NAMALWA (cell line): ENCODE results near the gene TRAF3IP1.
"Not testable (repeated sequence)": the region's sequence is repeated elsewhere in the genome, so short reads cannot be mapped to it uniquely, and the experiment has no call there.

Experiments
- DNase-seq: peaks from one replicate; pipeline ENCODE4 v3.0.0-alpha.2; 2015; ENCODE audit warnings: low spot score

TRAF3IP1 gene

DNA sequence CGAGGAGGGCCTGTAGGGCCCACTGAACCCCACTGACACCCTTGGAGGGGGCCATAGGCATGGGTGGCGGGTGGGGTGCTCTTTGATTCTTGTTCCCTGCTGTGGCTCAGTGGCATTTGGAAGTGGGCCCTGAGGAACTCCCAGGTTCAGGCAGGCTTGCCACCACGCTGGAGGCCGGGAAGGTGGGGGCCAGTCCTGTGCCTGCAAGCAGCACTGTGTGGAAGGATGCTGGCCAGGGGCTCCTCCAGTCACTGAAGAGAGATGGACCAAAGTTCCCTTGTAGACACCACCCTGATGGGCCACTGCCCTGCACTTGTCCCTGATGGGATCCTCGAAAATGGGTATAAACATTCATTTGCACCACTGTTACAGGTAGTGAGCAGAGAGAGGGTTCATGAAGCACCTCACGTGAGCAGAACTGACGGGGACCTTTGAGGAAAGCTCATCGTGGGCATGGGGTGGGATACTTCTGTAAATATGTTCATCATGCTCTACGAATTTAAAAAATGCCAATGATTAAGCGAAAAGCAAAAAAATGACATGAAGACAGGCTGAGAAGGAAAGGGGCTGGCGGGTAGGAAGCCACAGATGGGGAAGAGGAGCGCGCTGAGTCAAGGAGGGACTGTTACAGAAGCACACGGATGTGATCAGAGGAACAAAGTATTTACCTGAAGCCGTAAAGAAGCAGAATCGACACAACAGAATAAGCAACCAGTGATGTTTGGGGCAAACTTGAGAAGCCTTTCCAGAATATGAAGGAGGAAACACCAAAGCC, 61.2 kb downstream of the TRAF3IP1 start:
- DNase-seq = no peak

DNA sequence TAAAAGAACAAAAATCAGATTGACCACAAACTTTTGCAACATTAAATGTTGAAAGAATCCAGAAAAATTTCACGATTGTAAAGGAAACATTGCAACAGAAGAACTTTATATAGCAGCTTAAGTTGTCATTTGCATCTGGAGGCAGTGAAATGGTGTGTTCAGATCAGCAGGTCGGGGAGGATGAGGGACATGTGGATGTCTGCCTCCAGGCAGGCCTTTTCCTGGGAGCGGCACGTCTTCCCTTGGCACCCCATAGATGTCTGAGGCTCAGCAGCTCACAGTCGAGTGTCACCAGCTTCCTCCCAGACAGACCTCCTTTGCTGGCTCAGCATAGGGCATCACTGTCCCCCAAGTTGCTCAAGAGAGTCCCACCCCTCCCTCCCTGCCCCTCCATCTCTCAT, 62.1 kb downstream of the TRAF3IP1 start:
- no peak for DNase-seq

DNA sequence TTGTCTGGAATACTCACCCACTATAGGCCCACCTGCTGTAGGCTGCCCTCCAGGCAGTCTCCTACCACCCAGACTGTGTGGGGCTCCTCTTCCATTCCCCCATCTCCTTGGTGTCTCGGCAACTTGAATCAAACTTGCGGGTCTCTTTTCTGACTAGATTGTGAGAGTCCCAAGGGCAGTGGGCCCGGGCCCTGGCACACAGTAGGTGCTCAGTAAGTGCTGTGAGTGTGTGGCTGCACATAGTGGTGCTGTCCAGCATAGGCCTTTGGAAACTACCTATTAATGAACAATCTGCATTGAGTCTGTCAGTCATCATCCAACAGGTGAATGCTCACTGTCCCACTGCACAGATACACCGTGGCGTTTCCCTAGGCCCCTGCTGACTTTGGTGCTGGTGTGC, 62.8 kb downstream of the TRAF3IP1 start:
- DNase-seq = no peak

DNA sequence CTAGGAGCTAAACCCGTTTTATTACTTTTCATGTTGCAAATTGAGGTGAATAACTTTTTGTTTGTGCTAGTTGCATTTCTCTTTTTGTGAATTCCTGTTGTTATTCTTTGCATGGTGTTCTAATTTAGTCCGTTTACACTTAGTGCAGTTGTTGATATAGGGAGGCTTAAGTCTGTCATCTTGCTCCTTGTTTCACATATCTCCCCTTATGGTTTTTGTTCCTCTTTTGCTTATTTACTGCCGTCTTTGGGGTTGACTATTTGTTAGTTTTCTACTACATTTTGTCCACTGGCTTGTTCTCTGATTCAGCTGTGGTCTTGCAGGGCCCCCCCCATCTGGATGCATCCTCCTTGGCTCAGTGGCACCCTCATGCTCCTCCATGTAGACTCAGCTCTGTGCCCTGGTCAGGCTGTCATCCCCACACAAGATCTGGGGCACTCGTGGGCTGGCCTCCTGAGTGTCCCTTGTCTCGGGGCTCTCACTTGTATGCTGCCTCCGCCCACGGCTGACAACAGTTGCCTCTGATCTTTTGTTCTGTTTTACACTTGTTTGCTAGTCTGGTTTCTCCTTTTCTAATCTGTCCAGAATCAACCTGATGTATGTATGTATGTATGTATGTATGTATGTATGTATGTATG, 63.5 kb downstream of the TRAF3IP1 start:
- DNase-seq = no peak

DNA sequence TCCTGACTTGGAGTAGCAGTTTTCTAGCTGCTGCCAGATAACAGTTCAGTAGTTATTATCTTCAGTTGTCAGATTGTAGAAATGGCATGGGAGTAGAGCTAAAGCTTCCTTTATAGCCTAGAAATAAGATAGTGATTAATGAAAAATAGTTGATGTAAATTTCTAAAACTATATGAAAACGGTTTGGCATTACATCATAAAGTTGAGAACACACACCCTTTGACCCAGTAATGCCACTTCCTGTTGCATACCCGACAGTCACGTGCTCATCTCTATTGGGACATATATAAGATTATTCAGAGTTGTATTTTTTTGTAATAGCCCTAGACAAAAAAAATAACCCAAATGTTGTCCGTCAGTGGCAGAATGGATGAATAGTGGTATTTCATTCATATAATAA, 67.0 kb downstream of the TRAF3IP1 start:
- no peak for DNase-seq

DNA sequence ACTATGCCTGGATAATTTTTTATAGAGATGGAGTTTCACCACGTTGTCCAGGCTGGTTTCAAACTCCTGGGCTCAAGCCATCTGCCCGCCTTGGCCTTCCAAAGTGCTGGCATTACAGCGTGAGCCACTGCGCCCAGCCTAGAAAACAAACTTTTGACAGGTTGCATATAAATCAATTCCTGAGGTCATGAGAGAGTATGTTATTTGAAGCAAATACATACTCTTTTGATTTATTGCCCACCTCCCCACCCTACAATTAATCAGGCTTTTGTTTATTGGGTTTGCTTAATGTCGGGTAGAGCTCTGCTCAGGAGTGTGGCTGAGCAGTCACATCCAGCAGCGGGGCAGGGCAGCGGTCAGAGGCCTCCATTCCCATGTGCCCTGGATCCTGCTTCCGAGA, 68.5 kb downstream of the TRAF3IP1 start:
- no peak for DNase-seq

DNA sequence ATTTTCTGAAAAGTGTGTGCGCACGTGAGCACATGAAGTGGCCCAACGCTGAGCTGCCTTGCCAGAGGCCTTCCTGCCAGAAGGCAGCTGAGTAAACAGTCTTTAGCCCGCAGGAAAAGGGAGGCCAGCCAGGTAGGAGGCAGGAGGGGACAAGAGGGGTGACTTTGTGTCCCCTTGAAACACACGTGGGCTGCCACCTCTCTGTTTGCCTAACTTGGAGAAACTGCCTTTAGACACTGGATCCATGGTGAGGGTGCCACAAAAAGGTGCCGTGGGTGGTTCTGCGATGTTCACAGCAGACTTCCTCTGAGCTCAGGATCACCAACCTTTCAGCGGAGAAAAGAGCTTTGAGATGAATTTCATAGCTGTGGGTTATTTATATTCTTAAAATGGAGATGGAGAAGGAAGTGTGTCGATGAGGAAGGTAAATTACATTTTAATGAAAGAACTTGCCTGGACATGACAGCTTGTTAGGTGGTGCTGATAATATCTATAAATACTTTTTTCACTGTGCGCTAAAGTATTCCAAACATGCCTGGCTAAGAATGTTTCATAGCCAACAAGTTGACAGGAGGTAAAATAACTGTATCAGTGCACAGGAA, 69.8 kb downstream of the TRAF3IP1 start:
- DNase-seq = no peak

DNA sequence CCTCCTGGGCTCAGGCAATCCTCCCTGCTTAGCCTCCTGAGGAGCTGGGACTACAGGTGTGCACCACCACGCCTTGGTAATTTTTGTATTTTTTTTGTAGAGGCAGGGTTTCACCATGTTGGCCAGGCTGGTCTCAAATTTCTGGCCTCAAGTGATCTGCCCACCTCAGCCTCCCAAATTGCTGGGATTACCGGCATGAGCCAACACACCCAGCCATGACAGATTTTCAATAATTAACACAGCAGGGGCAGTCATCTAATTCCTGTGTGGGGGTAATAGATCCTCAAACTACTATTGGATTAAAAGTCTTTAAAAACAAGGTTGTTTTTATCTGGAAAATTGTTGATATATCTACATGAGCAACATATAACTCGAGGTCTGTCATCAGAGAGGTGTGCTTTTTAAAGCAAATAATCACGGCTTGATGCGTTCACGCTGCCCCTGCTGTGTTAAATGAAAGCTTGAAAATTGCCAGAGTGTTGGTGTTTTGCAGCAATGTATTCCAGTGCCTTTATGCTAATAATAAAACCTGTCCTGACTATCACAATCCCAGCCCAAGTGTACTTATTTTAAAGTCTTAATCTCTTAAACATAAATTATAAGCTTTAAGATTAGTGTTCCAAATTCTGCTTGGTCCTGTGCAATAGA, 70.8 kb downstream of the TRAF3IP1 start:
- no peak for DNase-seq

DNA sequence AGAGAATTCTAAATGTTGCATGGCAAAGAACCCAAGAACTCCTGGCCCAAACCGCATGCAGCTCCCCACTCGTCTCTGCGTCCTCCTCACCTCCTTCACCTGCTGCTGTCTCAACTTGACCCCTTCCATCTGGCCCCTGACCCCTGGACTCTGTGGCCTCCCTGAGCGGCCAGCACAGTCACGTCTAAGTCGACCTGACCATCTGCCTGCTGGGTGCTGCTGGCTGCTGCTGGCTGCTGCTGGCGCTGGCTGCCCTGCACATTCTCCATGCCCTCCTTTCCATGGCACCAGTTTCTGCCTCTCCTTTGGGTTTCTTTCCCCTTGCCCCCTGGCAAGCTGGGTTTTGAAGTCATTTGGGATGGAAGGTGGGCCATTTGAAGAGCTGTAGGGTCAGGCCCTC, 76.3 kb downstream of the TRAF3IP1 start:
- no peak for DNase-seq

DNA sequence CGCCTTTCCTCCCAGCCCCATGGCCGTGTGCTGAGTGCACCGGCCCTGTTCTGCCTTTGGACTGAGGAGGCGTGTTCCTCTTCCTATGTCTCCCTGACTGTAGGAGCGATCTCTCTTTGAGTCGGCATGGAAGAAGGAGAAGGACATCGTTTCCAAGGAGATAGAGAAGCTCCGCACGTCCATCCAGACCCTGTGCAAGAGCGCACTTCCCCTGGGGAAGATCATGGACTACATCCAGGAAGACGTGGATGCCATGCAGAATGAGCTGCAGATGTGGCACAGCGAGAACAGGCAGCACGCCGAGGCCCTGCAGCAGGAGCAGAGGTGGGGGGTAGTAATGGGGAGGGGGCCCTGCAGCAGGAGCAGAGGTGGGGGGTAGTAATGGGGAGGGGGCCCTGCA, 77.0 kb downstream of the TRAF3IP1 start:
- DNase-seq = no peak

DNA sequence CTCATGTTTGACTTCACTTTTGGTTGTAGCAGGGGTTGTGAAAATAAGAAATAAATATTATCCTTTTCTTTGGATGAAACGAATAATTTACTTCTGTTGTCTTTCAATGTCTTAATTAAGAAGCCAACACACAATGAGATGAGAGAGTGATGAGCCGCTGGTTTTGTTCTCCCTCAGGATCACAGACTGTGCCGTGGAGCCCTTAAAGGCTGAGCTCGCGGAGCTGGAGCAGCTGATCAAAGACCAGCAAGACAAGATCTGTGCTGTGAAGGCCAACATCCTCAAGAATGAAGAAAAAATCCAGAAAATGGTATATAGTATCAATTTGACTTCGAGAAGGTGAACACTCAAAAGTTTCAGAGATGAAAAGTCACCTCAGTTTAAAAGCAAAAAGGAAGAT, 78.3 kb downstream of the TRAF3IP1 start:
- no peak for DNase-seq

DNA sequence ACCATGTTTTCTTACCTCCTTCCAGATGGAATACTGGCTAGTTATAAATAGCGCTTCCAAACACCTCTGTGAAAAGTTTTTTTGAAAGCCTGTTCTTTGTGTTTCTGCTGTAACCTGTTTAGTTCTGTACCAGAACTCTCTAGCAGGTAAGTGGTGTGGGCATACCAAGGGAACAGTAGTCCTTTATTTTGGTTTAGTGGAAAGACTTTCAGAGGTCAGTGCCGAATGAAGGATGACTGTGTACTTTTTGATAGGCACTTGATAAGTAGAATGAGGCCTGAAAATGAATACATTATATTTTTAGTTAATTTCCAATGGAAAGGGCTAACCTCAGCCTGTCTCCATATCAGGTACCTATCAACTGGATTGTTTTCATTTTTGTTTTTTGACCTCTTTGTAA, 78.8 kb downstream of the TRAF3IP1 start:
- DNase-seq = no peak

DNA sequence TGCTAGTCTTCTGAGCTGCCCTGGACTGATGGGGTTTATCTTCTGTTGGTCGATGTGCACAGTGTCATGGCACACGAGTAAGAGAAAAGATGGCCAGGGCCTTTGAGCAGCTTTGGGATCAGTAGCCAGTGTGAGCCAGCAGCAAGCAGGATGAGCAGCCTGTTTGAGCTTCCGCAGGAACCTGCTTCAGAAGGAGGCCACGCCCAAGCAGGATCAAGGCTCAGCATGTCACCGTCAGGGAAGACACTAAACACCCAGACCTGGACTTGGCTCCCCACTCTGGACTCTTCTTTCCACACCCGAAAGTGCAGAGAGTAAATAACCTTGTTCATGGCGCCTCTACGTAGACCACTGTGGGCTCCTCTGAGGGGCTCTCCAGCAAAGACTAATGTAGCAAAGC, 81.2 kb downstream of the TRAF3IP1 start:
- DNase-seq = no peak

DNA sequence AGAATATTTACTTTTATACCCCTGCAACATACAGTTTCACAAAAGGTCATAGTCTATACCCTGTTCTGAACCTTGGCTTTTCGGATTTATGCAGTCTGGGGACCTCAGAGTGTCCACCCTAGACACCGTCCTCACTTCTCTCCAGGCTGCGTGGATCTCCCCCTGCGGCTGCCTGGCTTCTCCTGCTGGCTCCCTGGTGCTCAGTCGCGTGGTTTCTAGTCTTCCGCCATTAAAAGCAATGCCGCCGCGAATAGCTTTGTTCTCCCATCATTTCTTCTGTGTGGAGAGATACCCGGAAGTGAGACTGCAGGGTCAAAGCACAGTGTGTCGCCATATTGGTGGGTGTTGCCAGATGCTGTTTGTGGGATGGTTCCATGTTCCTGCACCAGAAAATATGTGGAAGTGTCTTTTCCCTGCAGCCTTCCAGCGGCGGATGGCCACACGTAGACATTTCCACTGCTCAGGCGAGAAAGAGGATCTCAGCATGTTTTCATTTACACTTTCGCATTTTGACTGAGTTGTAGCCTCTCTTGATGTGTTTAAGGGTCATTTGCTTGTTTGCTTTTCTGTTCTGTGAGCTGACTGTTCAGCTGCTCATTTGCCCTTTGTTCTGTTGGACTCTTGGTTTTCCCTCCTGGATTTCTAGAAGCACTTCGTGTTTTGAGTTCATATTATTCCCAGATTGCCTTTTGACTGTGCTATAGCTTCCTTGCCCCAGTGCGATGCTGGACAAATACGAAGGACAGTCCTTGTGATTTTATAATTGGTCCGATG, 83.5 kb downstream of the TRAF3IP1 start:
- DNase-seq = no peak

DNA sequence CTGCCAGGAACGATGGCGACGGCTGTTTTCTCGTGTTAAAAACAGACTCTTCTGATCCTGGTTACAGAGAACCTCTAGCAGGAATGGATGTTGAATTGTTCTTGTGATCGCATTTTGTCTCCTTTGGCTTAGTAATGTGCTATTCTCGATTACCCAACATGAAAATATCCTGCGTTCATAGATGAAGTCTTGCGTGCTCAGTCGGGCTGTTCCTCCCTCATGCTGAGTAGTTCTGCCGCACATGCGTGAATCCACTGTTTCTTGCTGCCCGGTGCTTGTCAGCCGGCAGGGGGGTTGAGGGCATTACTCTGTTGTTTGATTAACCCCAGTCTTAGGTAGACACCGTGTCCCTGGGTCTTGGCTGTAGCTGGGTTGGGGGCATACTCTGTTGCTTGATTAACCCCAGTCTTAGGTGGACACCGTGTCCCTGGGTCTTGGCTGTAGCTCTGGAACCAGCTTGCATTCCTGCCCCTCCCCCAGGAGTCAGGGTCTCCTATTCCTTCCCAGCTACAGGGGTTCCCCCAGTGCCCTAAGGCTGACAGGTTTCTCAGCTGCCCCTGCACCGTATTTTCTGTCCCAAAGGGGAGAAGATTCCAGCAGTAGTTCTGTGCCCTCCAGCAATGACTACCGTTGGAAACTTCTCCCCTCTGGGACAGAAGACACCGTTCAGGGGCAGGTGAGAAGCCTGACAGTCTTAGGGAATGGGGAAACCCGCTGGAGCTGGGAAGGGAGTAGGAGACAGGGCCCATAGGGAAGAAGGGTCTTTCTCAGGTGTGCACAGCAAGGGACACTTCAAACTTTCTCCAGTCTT, 84.3 kb downstream of the TRAF3IP1 start:
- no peak for DNase-seq

DNA sequence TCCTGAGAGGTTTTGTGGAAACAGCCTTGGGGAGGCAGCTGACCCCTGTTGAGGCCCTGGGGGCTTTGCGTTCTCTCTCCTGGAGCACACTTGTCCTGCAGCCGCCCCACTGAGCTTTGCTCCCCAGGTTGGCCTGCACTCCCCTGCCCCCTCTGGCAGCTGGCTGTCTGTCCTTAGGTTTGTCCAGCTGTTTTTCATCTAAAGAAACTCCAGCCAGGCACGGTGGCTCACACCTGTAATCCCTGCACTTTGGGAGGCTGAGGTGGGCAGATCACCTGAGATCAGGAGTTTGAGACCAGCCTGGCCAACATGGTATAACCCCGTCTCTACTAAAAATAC, 84.9 kb downstream of the TRAF3IP1 start:
- DNase-seq = not testable (repeated sequence)

DNA sequence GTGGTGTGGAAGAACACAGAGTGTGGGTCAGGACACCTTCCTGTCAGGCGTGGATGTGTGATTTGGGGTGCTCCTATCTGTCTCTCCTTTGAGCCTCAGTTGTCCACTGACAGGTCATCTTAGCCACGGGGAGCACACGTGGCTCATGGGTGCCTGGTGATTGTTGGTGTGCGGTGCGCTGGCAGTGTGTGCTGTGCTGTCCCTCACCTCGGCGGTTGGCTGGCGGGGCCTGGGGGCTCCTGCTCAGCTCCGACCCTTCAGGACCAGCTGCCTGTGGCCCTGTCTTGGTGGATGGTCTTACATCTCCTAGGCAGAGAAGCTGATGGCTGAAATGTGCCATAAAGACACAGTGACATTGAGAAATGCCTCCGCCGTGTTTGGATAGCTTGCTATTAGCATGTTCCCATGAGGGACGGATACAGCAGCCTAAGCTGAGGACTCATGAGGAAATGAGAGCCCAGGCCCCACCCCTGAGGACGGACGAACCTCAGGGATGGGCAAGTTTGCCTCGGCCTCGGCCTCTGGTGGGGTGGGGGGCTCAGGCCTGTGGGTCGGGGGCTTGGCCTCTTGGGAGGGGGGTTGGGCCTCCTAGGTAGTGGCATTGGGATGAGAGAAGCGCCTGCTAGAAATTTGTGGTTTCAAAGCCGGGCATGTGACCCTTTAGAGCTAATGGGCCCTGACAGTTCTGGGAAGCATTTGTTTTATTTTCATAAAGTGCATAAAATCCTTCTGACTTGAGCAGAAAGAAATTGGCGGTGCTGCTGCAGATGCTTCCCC, 86.1 kb downstream of the TRAF3IP1 start:
- no peak for DNase-seq

DNA sequence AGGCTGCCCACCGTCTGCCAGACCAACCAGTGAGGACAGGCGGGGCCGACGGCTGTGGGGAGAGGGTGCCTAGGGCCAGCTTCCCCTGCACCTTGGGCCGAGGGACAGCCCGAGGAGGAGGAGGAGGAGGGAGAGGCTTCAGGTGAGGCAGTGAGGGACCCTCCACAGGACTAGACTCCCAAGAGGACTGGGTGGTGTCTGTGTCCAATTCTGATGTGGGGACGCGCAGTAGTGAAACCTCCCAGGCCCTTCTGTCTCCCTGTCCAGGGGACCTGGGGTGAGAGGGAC, 86.6 kb downstream of the TRAF3IP1 start:
- no peak for DNase-seq

DNA sequence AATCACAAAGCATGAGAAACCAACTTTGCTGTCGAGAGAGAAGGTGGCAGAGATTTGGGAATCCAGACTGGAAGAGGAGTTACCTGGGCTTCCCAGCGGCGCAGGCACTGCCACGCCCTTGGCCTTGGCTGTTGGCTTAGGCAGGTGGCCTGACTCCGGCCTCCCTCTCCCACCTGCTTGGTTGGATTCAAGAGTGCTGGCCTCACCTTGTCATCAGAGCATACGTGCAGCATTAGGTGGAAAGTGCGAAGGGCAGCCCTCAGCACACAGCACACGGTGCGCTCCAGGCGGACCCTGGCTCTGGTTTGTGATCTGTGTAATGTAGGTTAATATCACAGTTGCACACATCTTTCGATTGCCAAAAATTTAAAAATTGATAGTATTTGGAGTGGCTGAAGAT, 87.2 kb downstream of the TRAF3IP1 start:
- no peak for DNase-seq

DNA sequence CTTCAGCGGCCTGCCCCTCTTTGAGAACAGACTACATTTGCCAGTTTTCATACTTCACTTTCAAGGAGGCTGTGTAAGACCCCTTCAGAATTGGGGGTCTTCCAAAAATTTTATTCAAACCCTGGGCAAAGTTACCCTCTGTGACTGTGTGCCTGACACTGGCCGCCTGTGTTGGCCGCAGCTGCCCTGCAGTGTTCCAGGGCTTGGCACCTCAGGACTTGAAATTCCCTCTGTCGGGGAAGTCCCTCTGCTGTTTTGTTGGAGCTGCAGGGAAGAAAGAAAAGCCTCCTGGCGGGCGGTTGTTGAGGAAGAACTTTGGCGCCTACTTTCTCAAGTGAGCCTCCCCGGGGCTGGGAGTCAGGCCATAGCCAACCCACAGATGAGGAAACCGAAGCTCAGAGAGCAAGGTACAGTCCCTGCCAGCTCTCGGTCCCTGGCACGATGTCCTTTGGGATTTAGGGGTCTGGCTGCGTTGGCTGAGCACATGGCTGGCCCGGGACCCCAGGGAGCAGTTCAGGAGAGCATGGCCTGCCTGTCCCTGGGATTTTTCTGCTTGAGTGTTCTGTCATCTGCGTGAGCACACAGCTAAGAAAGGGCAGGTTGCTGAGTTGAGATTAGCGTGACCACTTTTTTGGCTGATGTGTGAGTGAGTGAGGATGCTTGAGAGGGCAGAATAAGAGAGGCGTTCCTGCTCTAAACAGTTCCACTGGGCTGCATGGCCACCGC, 88.5 kb downstream of the TRAF3IP1 start:
- DNase-seq = no peak
